Nephron progenitor cell (in vitro differentiated cells): ENCODE results near the gene PDP2.

Experiments
- DNase-seq: peaks from one replicate; pipeline ENCODE4 v3.0.0; 2021
- H3K27ac Mint-ChIP-seq: 2 replicates; pipeline ENCODE4 v1.8.0; 2021; ENCODE audit warnings: mild to moderate bottlenecking, moderate library complexity, mixed read lengths
- H3K27me3 Mint-ChIP-seq: 2 replicates; pipeline ENCODE4 v1.8.0; 2021; ENCODE audit warnings: mild to moderate bottlenecking, low read depth, mixed read lengths; ENCODE audit not compliant: poor library complexity
- H3K36me3 Mint-ChIP-seq: 2 replicates; pipeline ENCODE4 v1.8.0; 2021; ENCODE audit warnings: low read depth, mixed read lengths
- H3K4me1 Mint-ChIP-seq: 2 replicates; pipeline ENCODE4 v1.8.0; 2021; ENCODE audit warnings: mixed read lengths
- H3K4me3 Mint-ChIP-seq: 2 replicates; pipeline ENCODE4 v1.8.0; 2021; ENCODE audit warnings: mild to moderate bottlenecking, moderate library complexity, mixed read lengths
- H3K9me3 Mint-ChIP-seq: 2 replicates; pipeline ENCODE4 v1.8.0; 2021; ENCODE audit warnings: mild to moderate bottlenecking, moderate library complexity, mixed read lengths
- TF ChIP-seq, protein P1 (sequence below): fragments of 200-600 bp; sonication (generic); IDR thresholded peaks from 2 replicates; pipeline ENCODE4 v1.5.0; 2021; ENCODE audit warnings: antibody characterized with exemption

Gene PDP2

DNA sequence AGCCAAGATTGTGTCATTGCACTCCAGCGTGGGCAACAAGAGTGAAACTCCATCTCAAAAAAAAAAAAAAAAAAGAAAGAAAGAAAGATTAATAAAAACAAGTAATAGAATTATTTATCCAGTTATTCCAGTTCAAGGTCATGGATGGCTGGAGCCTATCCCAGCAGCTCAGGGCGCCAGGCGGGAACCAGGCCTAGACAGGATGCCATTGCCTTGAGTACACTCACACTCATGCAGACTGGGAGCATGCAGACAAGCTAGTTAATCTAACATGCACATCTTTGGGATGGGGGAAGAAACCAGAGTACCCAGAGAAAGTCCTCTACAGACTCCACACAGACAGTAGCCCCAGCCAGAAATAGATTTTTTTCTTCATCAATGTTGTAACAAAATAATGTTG is 17.9 kb downstream of the PDP2 start:
- H3K4me1 Mint-ChIP-seq = peaks cover 31% of the 10 kb centered on the region
- peaks cover 18% of the 10 kb centered on the region for H3K27me3 Mint-ChIP-seq
- H3K4me3 Mint-ChIP-seq = no peak overlapping the region
- no peaks in the 10 kb centered on the region for H3K9me3 Mint-ChIP-seq
- TF ChIP-seq, protein P1, sequence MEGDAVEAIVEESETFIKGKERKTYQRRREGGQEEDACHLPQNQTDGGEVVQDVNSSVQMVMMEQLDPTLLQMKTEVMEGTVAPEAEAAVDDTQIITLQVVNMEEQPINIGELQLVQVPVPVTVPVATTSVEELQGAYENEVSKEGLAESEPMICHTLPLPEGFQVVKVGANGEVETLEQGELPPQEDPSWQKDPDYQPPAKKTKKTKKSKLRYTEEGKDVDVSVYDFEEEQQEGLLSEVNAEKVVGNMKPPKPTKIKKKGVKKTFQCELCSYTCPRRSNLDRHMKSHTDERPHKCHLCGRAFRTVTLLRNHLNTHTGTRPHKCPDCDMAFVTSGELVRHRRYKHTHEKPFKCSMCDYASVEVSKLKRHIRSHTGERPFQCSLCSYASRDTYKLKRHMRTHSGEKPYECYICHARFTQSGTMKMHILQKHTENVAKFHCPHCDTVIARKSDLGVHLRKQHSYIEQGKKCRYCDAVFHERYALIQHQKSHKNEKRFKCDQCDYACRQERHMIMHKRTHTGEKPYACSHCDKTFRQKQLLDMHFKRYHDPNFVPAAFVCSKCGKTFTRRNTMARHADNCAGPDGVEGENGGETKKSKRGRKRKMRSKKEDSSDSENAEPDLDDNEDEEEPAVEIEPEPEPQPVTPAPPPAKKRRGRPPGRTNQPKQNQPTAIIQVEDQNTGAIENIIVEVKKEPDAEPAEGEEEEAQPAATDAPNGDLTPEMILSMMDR = no peak
- no peak overlapping the region for H3K27ac Mint-ChIP-seq
- no peaks in the 10 kb centered on the region for H3K36me3 Mint-ChIP-seq
- DNase-seq = no peak

DNA sequence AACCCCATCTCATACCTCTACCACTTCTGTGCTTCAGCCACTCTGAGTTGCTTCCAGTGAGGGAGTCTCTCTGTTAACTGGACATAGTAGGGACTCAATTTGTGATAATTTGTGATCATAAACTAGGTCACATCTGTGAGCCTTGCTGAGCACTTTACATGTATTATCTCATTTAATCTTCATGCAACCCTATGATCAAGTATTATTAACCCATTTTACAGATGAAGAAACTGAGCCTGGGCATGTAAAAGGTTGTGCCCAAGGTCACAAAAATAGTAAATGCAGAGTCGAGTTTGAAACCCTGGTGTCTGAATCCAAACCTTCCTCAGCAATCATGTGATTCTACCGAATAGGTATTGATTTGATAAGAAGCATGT is 18.6 kb downstream of the PDP2 start:
- TF ChIP-seq, protein P1 = no peak
- Mint-ChIP-seq H3K4me3 (no peak overlapping the region), H3K36me3 (no peaks in the 10 kb centered on the region), H3K4me1 (peaks cover 31% of the 10 kb centered on the region), H3K27me3 (peaks cover 18% of the 10 kb centered on the region), H3K27ac (no peak overlapping the region), H3K9me3 (no peaks in the 10 kb centered on the region)
- no peak for DNase-seq

DNA sequence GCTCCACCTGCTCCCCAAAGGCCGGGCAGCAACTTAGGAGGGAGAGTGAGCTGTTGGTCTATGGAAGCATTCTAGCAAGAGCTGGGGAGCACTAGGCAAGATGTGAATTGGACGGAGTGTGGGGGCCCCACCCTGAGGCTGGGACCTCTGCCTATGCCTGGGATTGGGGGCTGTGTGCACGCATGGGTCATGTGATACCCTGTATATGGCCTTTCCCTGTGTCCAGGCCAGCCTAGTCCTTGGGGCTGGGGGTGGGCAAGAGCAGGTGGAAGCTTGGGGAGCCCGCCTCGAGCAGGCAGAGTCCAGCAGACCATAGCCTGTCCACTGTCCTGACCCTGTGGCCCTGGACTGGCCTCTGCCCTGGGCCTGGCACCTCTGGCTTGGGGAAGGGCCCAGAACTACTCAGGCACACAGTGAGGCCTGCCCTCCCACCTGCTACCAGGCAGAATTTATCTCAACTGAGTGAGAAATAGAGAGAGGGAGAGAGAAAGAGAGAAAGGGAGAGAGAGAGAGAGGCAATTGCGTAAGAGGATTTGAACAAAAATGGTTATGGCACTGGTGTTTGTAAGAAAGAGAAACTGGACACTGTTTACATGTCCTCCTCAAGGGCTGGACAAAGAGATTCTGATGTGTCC is 19.1 kb downstream of the PDP2 start:
- Mint-ChIP-seq H3K36me3 (no peaks in the 10 kb centered on the region), H3K9me3 (no peaks in the 10 kb centered on the region), H3K27me3 (peaks cover 18% of the 10 kb centered on the region), H3K27ac (peak overlapping the region; percentile 20), H3K4me3 (peak overlapping the region; percentile 9), H3K4me1 (peaks cover 35% of the 10 kb centered on the region)
- DNase-seq = no peak
- TF ChIP-seq, protein P1 = no peak

DNA sequence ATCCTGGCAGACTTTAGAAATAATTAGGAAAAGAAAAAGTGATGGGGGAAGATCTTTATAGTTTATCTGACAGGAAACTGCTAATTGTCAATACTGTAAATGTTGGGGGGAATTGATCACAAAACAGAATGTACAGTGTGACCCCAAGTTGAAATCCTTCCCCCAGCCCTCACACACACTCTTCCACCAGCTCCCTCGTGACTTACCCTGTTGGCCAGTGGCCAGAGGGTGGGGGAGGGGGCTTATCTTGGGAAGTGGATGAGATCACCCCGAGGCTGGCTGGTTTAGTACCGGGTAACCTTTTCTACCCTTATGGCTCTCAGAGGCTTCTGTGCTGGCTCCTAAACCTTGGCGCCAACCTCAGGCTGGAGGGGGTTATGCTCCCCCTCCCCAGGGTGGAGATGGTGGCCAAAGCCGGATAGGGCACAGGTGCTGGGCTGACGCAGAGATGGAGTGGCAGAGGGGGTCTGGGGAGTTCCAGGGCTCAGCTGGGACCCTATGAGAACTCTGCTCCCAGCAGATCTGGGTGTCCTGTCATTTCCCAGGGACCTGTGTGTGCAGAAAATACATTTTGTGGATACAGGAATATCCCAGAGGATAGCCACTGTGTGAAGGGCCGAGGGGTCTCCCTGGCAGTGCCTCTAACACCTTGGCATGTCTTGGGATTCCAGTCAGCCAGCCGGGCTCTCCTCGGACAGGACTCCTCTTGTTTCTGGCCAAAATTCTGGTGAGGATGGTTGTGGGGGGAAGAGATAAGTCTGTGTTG is 19.8 kb downstream of the PDP2 start:
- Mint-ChIP-seq H3K4me3 (peak overlapping the region; percentile 9), H3K36me3 (no peaks in the 10 kb centered on the region), H3K27ac (peak overlapping the region; percentile 20), H3K9me3 (no peaks in the 10 kb centered on the region), H3K27me3 (peaks cover 18% of the 10 kb centered on the region), H3K4me1 (peaks cover 42% of the 10 kb centered on the region)
- DNase-seq = peak; percentile 34
- TF ChIP-seq, protein P1 = no peak

DNA sequence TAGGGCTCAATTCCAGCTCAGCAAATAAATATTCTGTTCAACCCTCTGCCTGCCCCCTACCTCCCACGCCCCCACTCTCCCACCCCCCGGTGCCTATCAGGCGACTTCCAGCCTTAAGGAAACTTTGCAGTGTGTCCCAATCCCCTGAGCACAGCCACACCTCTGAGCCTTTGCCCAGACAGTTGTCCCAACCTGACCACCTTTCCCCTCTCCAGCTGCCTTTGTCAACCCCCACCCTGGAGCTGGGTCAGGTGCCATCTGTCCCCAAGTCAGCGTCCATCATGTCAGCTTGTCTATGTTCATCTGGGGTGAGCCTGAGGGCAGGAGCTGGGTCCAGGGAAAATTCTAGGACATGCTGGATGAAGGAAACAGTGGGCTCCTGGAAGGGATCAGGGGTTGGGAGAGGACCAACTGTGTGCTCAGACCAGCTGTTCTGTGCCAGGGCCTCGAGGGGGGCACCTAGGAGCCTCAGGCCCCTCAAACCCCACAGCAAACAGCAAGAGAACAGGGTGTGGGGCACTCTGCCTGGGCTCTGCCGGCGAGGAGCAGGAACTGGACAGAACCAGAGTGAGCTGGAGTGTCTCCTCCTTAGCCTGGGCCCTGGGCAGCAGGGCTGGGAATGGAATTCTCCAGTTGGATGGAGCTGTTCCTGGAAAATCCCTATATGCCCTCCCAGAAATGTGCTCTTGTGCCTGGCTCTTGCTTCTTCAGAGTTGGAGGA is 20.6 kb downstream of the PDP2 start:
- Mint-ChIP-seq H3K9me3 (no peaks in the 10 kb centered on the region), H3K4me3 (no peak overlapping the region), H3K4me1 (peaks cover 49% of the 10 kb centered on the region), H3K27me3 (peaks cover 18% of the 10 kb centered on the region), H3K27ac (no peak overlapping the region), H3K36me3 (no peaks in the 10 kb centered on the region)
- DNase-seq = no peak
- TF ChIP-seq, protein P1 = no peak
